Stimulated activated CD8-positive, alpha-beta memory T cell treated with anti-CD3 and anti-CD28 coated beads, Interleukin-4, amount 100 ng/mL, for 1 hour (primary cell): ENCODE results near the gene GRIN2B.

Source experiments
- DNase-seq, 2 donors: peaks; one replicate each; pipeline ENCODE4 v3.0.0-alpha.2; 2020; ENCODE audit warnings: low read depth in 2 of 2, low spot score in 1 of 2

Gene GRIN2B

GRCh38 chr12:13957576-13957975 is 23.8 kb downstream of the GRIN2B start:
- DNase-seq: no peak

DNA sequence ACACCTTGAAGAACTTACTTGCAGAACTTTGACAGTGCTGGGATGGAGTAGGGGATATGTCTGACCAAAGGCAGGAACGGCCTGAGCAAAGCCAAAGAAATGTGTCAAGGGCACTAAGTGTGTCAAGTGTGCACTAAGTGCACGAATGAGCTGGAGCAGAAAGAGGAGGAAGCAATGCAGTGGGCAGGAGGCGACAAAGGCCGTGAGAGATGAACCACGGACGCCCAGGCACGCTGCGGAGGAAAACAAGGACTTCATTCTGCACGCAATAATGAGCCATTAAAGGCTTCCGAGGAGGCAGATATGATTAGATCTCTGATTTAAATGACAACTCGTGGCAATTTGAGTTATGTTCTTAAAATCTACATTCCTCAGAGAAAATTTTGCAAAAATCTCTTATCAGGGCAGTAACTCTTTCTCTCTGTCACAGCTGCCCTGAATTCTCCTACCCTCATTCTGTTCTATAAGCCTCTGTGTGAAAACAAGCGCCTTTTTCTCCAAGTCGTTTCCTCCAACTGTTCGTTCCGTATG is 25.3 kb downstream of the GRIN2B start:
- DNase-seq: no peak

DNA sequence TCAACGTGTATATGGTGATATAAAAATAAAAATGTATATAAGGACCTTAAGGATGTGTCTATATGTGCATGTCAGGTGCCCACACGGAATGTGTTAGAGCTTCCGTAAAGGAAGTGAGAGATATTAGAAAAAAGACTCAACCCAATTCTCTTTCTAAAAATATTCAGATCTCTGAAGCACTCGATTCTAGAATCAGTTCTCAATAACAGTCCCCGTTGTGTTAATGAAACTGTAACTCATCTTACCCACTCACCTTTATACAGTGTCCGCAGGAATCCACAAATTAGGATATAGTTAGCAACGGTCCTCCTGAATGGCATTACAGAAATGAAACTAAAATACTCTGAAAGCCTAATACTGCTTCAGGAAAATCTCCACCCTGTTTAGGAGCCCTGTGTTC is 29.3 kb downstream of the GRIN2B start:
- DNase-seq: no peak

DNA sequence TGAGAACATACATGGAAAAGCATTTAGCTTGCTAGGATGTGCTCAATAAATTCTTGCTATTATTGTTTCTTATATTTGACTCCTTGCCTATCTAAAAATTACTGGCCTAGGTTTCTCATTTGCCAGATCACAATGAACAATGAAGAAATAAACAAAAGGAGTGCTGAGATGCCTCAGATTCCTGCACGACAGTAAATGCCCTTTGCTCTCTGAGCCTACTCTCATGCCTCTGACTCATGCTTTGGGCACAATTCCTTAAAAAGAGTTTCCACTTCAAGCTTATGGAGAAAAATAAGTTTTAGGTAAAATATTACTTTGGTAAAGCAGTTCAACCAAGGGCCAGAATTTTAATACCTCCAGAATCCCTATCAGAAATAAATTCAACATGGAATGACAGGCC is 30.9 kb downstream of the GRIN2B start:
- DNase-seq: no peak

DNA sequence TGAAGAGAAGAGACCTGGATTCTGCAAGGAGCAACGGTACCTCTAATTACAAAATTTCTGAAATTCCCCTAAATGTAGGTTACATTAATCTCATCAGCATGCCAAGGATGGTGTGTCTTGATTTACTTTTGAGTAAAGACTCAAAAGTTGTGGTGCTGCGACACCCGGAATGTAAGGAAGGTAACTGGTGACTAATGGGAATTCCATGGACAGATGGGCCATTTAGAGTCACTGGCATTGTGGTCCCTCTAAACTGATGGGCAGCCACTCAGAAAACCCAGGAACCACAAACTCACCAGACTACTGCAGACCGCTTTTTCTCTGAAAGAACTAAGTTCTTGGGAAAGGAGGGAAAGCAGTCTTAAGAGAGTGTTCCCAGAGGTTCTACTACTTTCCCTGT is 32.8 kb downstream of the GRIN2B start:
- DNase-seq: no peak

DNA sequence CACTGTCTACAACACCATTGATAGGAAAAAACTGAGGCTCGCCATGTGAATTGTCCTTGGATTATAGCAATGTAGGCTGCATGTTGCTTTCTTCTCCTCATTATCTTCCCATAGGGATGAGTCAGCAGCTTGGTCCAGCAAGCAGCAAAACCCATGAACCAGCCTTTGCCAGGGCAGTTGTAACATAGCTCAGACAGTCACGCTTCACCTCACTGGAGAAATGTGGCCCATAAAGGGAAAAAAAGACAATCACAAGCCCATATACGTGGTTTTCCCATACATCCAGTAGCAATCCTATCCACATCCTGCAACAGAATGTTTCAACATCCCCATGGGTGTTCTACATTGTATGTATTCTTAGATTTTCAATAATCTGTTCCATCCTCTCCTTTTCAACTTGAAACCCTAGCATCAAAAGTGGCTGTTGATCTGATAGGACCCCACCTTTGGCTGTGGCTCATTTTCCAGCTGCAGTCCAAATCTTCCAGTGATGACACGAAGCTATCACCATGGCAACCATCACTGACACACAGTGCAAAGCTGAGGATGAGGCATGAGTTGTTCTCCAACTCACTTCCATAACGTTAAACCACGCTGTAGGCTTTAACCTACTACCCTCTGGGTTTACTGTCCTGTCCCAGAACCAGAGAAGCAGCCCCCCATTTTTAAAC is 34.0 kb downstream of the GRIN2B start:
- no peak for DNase-seq

GRCh38 chr12:13945641-13946040 is 35.8 kb downstream of the GRIN2B start:
- no peak for DNase-seq

- no peak for DNase-seq
Observed at GRCh38 chr12:13945236-13945635, 36.2 kb downstream of the GRIN2B start.

DNA sequence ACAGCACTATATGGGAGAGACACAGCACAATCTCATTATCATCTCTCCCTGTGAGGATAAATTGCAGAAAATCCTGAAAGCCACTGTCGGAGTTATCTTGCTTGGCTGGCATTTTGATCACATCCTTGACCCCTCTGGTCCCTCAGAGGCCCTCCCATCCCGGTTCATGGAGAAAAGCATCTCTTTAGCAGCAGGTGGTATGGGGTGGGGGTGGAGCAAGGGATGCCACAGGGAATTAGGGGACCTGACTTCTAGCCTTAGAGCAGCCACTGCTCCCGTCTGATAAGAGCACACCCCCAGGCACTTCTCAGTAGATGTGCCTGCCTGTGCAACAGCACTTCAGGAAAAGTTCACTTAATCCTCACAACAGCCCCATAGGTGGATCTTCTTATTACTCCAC is 38.6 kb downstream of the GRIN2B start:
- DNase-seq: no peak

DNA sequence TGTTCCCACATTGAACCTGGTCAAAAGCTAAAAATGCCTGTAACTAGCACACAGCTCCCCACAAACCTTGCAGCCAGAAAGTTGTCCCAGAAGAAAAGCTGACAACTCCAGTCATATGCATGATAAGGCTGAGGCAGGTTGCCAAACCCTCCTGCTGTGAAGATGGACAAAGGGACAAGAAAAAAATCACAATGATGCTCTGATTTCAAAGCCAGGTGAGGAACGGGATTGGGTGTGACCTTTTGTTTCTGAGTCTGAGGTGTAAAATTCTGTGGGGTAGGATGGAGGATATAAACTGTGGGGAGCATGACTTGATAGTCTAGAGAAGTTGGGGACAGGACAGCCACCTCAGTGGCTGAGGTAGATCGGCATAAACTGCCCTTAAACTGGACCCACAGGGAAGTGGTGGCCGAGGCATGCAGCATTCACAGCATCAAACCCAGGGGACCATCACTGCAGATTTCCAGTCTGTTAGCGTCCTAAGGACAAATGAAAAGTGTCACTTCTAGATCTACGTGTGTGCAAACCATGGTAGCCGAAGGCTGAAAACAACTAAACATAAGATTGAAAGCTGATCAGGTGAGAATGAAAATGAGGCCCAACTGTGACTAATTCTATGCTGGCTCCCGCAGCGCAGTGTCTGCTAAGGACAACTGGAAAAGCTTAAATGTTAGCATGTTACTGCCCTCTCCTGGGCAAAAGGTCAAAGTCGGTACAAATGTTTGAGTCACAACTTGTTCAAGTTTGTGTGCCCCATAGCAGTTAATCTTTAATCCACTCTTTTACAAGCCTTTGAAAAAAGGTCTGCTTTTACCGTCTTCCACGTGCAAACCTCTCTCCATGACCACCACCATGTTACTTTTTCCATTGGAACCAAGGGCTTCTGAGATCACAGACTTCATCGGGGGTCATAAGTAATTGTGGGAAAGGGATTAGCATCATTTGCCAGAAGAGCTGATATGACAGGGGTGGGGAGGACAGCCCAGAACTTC is 39.8 kb downstream of the GRIN2B start:
- no peak for DNase-seq

DNA sequence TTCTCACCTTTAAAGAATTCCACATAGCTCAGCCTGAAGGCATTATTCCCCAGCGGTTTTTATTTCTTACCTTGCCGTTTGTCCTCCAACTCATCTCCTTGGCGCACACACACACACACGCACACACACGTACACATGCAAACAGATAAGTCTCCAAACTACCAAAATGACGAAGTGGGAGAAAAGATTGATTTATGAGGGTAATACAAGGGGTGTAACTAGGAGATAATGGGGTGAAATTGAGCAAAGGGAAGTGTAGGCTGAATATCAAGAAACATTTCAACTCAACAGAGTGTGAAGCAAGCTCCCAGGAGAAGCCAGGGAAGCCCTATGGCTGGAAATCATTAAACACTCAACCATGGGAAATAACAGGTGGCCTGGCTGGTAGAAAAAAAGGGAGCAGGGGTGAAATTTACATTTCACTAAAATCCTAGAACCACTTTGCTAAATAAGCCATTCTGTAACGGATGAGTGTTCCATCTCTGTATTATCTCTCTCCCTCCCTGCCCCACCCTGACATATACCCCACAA is 41.0 kb downstream of the GRIN2B start:
- DNase-seq: no peak

- DNase-seq: no peak
Observed at GRCh38 chr12:13937735-13938134, 43.7 kb downstream of the GRIN2B start.

DNA sequence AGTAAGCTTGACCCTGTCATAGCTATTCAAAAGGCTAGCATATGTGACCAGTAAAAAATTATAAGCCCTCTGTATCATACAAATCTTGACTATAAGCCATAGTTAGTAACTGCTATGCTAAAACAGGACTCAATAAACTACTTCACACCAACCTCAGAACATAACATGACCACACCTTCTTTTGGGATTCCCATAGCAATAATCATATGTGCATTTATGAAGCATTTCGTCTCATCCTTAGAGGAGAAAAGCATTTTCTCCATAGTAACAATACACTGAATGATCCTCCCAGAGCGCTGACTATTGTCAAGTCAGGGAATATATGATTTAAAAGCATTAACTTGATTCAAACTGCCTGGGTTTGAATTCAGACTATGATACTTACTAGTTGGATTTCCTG is 46.2 kb downstream of the GRIN2B start:
- no peak for DNase-seq
